Nephron progenitor cell (in vitro differentiated cells): ENCODE results near the gene RECQL5.
A peak's percentile ranks its signal among the peaks of the same experiment; 100 is the strongest.

Experiments used
- DNase-seq: peaks from one replicate; pipeline ENCODE4 v3.0.0; 2021
- H3K27ac Mint-ChIP-seq: 2 replicates; pipeline ENCODE4 v1.8.0; 2021; ENCODE audit warnings: mild to moderate bottlenecking, moderate library complexity, mixed read lengths
- H3K27me3 Mint-ChIP-seq: 2 replicates; pipeline ENCODE4 v1.8.0; 2021; ENCODE audit warnings: mild to moderate bottlenecking, low read depth, mixed read lengths; ENCODE audit not compliant: poor library complexity
- H3K36me3 Mint-ChIP-seq: 2 replicates; pipeline ENCODE4 v1.8.0; 2021; ENCODE audit warnings: low read depth, mixed read lengths
- H3K4me1 Mint-ChIP-seq: 2 replicates; pipeline ENCODE4 v1.8.0; 2021; ENCODE audit warnings: mixed read lengths
- H3K4me3 Mint-ChIP-seq: 2 replicates; pipeline ENCODE4 v1.8.0; 2021; ENCODE audit warnings: mild to moderate bottlenecking, moderate library complexity, mixed read lengths
- H3K9me3 Mint-ChIP-seq: 2 replicates; pipeline ENCODE4 v1.8.0; 2021; ENCODE audit warnings: mild to moderate bottlenecking, moderate library complexity, mixed read lengths
- TF ChIP-seq, protein P1 (sequence below): fragments of 200-600 bp; sonication (generic); IDR thresholded peaks from 2 replicates; pipeline ENCODE4 v1.5.0; 2021; ENCODE audit warnings: antibody characterized with exemption

Gene RECQL5

DNA sequence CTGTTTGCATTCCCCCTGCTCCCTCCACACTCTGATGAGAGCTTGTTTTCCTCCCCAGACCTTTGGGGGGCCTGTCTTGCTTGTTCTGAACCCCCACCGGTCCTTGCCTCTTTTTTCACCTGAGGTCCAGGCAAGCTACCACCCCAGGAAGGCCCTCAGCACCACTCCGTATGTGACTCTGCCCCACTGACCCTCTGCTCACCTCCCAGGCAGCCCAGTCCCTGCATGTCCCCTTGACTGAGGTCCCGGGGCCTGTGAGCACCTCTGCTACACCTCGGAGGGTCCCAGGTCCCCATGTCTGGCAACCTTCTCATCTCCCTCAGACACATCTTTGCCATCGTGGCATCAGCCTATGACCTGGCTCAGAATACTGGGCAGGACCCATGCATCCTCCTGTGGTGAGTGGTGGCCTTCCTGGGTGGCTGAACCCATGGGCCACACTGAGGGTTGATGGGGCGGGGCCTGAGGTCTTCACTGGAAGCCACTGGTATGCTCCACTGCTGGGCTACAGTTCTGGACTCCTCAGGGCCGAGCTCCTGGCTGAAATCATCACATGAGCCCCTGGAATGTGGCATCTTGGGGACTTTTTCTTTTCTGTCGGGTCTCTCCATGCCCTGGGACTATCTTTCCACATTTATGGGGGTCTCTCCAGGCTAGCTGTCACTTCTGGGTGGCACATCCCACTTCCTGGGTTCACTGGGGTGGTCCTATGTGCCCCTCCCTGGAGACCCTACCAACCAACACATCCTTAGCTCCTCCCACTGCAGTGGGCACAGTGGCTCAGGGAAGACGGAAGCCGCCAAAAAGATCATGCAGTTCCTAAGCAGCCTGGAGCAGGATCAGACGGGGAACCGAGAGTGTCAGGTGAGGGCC is 75.9 kb downstream of the RECQL5 start:
- no peak for DNase-seq
- Mint-ChIP-seq H3K4me1 (peaks cover 12% of the 10 kb centered on the region), H3K27ac (no peak overlapping the region)

DNA sequence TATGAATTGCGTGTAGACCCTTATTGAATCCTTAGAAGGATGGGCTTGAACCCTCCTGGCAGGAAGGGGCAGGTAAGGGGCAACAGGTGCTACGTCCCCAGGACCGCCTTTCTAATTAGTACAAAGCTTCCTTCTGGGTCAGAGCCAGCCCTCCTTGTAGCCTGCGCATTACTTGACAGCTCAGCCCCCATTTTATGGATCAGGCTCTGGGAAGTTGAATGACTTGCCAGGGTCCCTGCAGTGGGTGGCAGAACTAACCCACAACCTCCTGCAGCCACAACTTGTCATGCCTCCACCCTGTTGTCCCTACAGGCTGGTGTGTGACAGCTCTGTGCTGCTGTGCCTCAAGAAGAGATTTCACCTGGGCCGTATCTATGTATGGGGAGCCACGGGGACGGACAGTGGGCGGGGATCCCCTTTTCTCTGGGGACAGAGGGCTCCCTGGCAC is 76.6 kb downstream of the RECQL5 start:
- H3K4me3 Mint-ChIP-seq: peak overlapping the region; percentile 30
- H3K27me3 Mint-ChIP-seq: peaks cover 30% of the 10 kb centered on the region

More for the DNA sequence above, 75.9 kb downstream of the RECQL5 start:
- Mint-ChIP-seq H3K9me3 (peaks cover 7% of the 10 kb centered on the region), H3K27me3 (peaks cover 23% of the 10 kb centered on the region), H3K36me3 (no peaks in the 10 kb centered on the region), H3K4me3 (peak overlapping the region; percentile 33)
- TF ChIP-seq, protein P1, sequence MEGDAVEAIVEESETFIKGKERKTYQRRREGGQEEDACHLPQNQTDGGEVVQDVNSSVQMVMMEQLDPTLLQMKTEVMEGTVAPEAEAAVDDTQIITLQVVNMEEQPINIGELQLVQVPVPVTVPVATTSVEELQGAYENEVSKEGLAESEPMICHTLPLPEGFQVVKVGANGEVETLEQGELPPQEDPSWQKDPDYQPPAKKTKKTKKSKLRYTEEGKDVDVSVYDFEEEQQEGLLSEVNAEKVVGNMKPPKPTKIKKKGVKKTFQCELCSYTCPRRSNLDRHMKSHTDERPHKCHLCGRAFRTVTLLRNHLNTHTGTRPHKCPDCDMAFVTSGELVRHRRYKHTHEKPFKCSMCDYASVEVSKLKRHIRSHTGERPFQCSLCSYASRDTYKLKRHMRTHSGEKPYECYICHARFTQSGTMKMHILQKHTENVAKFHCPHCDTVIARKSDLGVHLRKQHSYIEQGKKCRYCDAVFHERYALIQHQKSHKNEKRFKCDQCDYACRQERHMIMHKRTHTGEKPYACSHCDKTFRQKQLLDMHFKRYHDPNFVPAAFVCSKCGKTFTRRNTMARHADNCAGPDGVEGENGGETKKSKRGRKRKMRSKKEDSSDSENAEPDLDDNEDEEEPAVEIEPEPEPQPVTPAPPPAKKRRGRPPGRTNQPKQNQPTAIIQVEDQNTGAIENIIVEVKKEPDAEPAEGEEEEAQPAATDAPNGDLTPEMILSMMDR: no peak

DNA sequence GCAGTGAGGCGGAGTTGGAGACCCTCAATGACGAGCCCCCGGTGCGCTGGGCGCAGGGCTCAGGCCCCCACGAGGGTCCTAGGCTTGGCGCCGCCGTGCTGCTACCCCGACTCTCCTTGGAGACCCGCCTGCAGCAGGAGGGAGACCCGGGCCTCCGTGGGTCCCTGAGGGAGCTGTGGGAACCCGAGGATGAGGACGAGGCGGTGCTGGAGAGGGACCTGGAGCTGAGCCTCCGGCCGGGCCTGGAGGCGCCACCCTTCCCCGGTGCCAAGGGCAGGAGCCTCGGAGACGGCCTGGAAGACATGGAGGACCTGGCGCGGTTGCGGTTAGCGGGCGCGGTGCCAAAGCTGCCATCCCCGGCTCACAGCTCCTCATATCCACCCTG is 77.0 kb downstream of the RECQL5 start:
- Mint-ChIP-seq H3K27me3 (peaks cover 32% of the 10 kb centered on the region), H3K4me3 (peak overlapping the region; percentile 30), H3K27ac (no peak overlapping the region), H3K36me3 (no peaks in the 10 kb centered on the region), H3K4me1 (peaks cover 12% of the 10 kb centered on the region), H3K9me3 (peaks cover 17% of the 10 kb centered on the region)
- TF ChIP-seq, protein P1: no peak
- no peak for DNase-seq

More for the DNA sequence above, 76.6 kb downstream of the RECQL5 start:
- TF ChIP-seq, protein P1: no peak
- peaks cover 12% of the 10 kb centered on the region for H3K4me1 Mint-ChIP-seq
- no peak overlapping the region for H3K27ac Mint-ChIP-seq
- no peaks in the 10 kb centered on the region for H3K36me3 Mint-ChIP-seq
- no peak for DNase-seq
- H3K9me3 Mint-ChIP-seq: peaks cover 14% of the 10 kb centered on the region

DNA sequence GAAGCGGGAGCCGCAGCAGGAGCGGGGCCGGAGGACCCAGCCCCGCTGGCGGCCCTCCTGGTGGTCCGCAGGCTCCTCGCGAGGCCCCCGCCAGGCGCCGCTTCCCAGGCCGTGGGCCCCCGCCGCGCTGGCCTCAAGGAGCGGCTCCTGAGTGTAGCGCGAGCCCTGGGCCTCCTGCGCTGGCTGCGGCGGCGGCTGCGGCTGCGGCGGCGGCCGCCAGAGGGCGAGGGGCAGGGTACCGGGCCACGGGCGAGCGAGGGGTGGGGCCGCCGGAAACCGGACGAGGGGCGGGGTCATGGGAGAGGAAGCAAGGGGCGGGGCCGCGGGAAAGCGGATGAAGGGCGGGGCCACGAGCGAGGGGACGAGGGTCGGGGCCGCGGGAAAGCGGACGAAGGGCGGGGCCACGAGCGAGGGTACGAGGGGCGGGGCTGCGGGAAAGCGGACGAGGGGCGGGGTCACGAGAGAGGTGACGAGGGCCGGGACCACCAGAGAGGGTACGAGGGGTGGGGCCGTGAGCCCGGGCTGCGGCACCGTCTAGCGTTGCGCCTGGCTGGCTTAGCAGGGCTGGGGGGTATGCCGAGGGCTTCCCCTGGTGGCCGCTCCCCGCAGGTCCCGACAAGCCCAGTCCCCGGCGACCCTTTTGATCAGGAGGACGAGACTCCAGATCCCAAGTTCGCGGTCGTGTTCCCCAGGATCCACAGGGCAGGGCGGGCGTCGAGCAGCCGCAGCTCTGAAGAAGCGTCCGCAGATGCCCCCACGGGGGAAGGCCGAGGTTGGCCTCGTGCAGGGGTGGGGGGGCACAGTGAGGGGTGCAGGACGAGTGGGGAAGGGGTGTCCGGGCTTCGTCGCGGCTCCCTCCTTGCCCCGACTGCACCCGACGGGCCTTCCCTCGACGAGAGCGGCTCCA is 77.7 kb downstream of the RECQL5 start:
- Mint-ChIP-seq H3K27me3 (peaks cover 35% of the 10 kb centered on the region), H3K4me3 (peak overlapping the region; percentile 61), H3K9me3 (peaks cover 17% of the 10 kb centered on the region), H3K4me1 (peaks cover 12% of the 10 kb centered on the region), H3K36me3 (no peaks in the 10 kb centered on the region), H3K27ac (no peak overlapping the region)
- TF ChIP-seq, protein P1: peak; percentile 41
- peak; percentile 100 for DNase-seq

DNA sequence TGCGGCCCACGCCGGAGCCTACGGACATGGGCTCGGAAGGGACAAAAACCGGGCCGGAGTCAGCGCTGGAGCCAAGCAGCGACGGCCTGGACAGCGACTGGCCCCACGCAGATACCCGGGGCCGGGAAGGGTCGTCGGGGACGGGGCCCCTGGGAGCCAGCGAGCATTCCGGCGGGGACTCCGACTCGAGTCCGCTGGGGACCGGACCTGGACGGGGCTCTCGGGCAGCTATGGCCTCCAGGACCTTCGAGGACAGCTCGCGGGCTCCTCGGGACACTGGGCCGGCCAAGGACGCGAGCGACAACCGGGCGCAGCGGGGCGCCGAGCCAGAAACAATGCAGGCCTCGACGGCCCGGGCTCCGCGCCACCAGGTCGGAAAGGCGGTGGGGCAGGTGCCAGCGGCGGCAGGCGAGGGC is 78.3 kb downstream of the RECQL5 start:
- no peak for DNase-seq
- H3K36me3 Mint-ChIP-seq: no peaks in the 10 kb centered on the region
- H3K27me3 Mint-ChIP-seq: peaks cover 40% of the 10 kb centered on the region
- peaks cover 12% of the 10 kb centered on the region for H3K4me1 Mint-ChIP-seq
- peak overlapping the region; percentile 40 for H3K4me3 Mint-ChIP-seq
- TF ChIP-seq, protein P1: no peak
- peaks cover 17% of the 10 kb centered on the region for H3K9me3 Mint-ChIP-seq
- no peak overlapping the region for H3K27ac Mint-ChIP-seq
